ENCODE measurements around the gene RAET1G.
A peak's percentile ranks its signal among the peaks of the same experiment; 100 is the strongest.
"Not testable (repeated sequence)": the region's sequence is repeated elsewhere in the genome, so short reads cannot be mapped to it uniquely, and the experiment has no call there.

The RAET1G gene

DNA sequence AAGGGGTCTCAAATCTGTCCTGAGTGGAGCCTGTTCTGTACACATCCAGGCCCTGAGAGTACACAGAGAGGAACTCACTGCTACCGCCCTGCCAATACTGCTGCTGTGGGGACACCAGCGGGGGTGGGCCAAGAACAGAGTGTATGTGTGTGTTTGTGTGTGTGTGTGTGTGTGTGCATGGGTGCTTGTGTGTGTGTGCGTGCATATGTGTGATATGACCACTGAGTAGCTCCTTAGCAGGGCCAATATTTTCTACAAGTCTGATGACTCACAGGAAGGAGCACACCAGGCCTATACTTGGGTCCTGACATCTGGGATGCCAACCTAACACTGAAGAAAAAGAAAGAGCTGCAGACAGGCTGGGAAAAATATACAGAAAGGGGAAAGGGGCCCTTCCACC lies 26.4 kb downstream of the RAET1G start:
- Histone ChIP-seq H3K27ac (ENCODE audit: poor library complexity, severe bottlenecking) (peak overlapping the region; percentile 87), H3K36me3 (ENCODE audit: low read depth) (no peaks in the 10 kb centered on the region), H3K27me3 (ENCODE audit: insufficient read depth, poor library complexity, severe bottlenecking) (no peaks in the 10 kb centered on the region), H3K9me3 (ENCODE audit: severe bottlenecking) (no peaks in the 10 kb centered on the region), H3K4me1 (ENCODE audit: insufficient read depth, poor library complexity, severe bottlenecking) (peaks cover 46% of the 10 kb centered on the region), H3K4me3 (ENCODE audit: severe bottlenecking) (no peak overlapping the region)
- DNase-seq (ENCODE audit: low spot score), result no peak
- TF ChIP-seq, protein P1, sequence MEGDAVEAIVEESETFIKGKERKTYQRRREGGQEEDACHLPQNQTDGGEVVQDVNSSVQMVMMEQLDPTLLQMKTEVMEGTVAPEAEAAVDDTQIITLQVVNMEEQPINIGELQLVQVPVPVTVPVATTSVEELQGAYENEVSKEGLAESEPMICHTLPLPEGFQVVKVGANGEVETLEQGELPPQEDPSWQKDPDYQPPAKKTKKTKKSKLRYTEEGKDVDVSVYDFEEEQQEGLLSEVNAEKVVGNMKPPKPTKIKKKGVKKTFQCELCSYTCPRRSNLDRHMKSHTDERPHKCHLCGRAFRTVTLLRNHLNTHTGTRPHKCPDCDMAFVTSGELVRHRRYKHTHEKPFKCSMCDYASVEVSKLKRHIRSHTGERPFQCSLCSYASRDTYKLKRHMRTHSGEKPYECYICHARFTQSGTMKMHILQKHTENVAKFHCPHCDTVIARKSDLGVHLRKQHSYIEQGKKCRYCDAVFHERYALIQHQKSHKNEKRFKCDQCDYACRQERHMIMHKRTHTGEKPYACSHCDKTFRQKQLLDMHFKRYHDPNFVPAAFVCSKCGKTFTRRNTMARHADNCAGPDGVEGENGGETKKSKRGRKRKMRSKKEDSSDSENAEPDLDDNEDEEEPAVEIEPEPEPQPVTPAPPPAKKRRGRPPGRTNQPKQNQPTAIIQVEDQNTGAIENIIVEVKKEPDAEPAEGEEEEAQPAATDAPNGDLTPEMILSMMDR (IDR thresholded peaks at IDR 0.05; ENCODE audit: poor library complexity, severe bottlenecking), result no peak
- ATAC-seq (ENCODE audit: low read depth), result peak; percentile 13; the same call in 1 of the 3 replicates

DNA sequence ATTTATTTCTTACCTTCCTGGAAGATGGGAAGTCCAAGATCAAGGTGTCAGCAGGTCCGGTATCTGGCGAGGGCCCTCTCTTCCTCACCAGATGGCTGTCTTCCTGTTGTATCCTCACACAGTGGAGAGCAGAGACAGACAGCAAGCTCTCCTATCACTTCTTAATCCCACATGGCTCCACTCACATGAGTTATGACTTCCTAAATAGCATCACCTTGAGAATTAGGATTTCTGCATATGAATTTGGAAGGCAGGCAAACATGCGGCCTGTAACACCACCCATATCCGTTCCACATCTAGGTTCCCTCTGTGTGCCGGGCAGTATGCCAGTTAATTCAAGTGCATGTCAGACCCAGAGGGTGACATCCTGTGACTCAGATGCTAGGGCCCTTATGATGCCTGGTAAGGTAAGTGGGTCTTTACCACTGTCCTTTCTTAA lies 27.1 kb downstream of the RAET1G start:
- peak overlapping the region; percentile 87 for H3K27ac ChIP-seq (ENCODE audit: poor library complexity, severe bottlenecking)
- no peaks in the 10 kb centered on the region for H3K36me3 ChIP-seq (ENCODE audit: low read depth)
- H3K4me1 ChIP-seq (ENCODE audit: insufficient read depth, poor library complexity, severe bottlenecking), result peaks cover 51% of the 10 kb centered on the region
- no peaks in the 10 kb centered on the region for H3K27me3 ChIP-seq (ENCODE audit: insufficient read depth, poor library complexity, severe bottlenecking)
- ATAC-seq (ENCODE audit: low read depth) (peak; percentile 24), DNase-seq (ENCODE audit: low spot score) (no peak)
- H3K9me3 ChIP-seq (ENCODE audit: severe bottlenecking), result no peaks in the 10 kb centered on the region
- H3K4me3 ChIP-seq (ENCODE audit: severe bottlenecking), result no peak overlapping the region
- TF ChIP-seq, protein P1 (IDR thresholded peaks at IDR 0.05; ENCODE audit: poor library complexity, severe bottlenecking), result no peak

DNA sequence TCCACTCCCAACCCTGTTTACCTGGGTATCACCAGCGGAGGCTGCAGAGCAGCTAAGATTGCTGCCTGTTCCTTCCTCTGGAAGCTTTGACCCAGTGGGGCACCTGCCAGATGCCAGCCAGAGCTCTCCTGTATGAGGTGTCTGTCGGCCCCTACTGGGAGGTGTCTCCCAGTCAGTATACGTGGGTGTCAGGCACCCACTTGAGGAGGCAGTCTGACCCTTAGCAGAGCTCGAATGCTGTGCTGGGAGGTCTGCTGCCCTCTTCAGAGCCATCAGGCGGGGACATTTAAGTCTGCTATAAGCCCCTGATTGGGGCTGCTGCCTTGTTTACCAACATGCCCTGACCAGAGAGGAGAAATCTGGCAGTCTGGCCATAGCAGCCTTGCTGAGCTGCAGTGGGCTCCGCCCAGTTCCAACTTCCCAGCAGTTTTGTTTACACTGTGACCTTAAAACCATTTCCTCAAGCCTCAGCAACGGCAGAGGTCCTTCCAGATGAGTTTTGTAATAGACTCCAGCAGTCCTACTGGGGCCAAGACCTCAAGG lies 27.8 kb downstream of the RAET1G start:
- ATAC-seq (ENCODE audit: low read depth) (peak; percentile 31; the same call in 2 of the 3 replicates), DNase-seq (ENCODE audit: low spot score) (no peak)
- H3K27ac ChIP-seq (ENCODE audit: poor library complexity, severe bottlenecking), result peak overlapping the region; percentile 87
- H3K4me3 ChIP-seq (ENCODE audit: severe bottlenecking), result no peak overlapping the region
- TF ChIP-seq, protein P1 (IDR thresholded peaks at IDR 0.05; ENCODE audit: poor library complexity, severe bottlenecking), result peak; percentile 24
- H3K4me1 ChIP-seq (ENCODE audit: insufficient read depth, poor library complexity, severe bottlenecking), result peaks cover 51% of the 10 kb centered on the region
- H3K9me3 ChIP-seq (ENCODE audit: severe bottlenecking), result no peaks in the 10 kb centered on the region
- no peaks in the 10 kb centered on the region for H3K27me3 ChIP-seq (ENCODE audit: insufficient read depth, poor library complexity, severe bottlenecking)
- H3K36me3 ChIP-seq (ENCODE audit: low read depth), result no peaks in the 10 kb centered on the region

DNA sequence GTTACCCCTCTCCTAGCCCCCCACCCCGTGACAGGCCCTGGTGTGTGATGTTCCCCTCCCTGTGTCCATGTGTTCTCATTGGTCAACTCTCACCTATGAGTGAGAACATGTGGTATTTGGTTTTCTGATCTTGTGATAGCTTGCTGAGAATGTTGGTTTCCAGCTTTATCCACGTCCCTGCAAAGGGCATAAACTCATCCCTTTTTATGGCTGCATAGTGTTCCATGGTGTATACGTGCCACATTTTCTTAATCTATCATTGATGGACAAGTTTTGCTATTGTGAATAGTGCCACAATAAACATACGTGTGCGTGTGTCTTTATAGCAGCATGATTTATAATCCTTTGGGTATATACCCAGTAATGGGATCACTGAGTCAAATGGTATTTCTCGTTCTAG lies 31.1 kb downstream of the RAET1G start:
- not testable (repeated sequence) for H3K27me3 ChIP-seq (ENCODE audit: insufficient read depth, poor library complexity, severe bottlenecking); H3K4me3 ChIP-seq (ENCODE audit: severe bottlenecking); H3K9me3 ChIP-seq (ENCODE audit: severe bottlenecking); ATAC-seq (ENCODE audit: low read depth); DNase-seq (ENCODE audit: low spot score); H3K36me3 ChIP-seq (ENCODE audit: low read depth)
- Histone ChIP-seq H3K27ac (ENCODE audit: poor library complexity, severe bottlenecking) (peak overlapping the region; percentile 93), H3K4me1 (ENCODE audit: insufficient read depth, poor library complexity, severe bottlenecking) (peaks cover 67% of the 10 kb centered on the region)

DNA sequence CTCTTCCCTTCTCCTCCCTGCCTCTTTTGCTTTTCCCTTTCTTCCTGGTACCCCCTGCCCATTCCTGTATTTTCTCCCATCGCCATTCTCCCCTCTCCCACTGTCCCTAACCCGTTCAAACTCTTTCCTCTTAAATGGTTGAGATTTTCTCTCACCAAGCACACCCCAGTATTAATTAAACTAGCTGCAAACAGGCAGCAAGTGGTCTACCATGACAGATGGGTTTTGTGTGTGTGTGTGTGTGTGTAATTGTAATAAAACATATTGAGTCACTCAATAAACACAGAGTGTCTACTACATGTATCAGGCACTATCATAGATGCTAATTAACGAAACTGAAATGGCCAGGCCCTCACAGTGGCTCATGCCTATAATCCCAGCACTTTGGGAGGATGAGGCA lies 31.7 kb downstream of the RAET1G start:
- no peak for DNase-seq (ENCODE audit: low spot score)
- H3K36me3 ChIP-seq (ENCODE audit: low read depth), result no peaks in the 10 kb centered on the region
- TF ChIP-seq, protein P1 (IDR thresholded peaks at IDR 0.05; ENCODE audit: poor library complexity, severe bottlenecking), result no peak
- no peaks in the 10 kb centered on the region for H3K9me3 ChIP-seq (ENCODE audit: severe bottlenecking)
- H3K27ac ChIP-seq (ENCODE audit: poor library complexity, severe bottlenecking), result peak overlapping the region; percentile 93
- no peaks in the 10 kb centered on the region for H3K27me3 ChIP-seq (ENCODE audit: insufficient read depth, poor library complexity, severe bottlenecking)
- no peak for ATAC-seq (ENCODE audit: low read depth)
- no peak overlapping the region for H3K4me3 ChIP-seq (ENCODE audit: severe bottlenecking)
- peaks cover 67% of the 10 kb centered on the region for H3K4me1 ChIP-seq (ENCODE audit: insufficient read depth, poor library complexity, severe bottlenecking)
